Liver (tissue), 9 donors: ENCODE results near the gene PRAMEF1. TPM values are rescaled to one million over a fixed set of nuclear protein-coding genes. Genes with fewer than 3 reads are reported as not detected.

Experiments
- DNase-seq: peaks from one replicate; pipeline ENCODE4 v3.0.0-alpha.2; 2017; ENCODE audit warnings: low spot score
- H3K27ac ChIP-seq, 2 donors: one replicate each; pipeline ENCODE4 v1.7.0; 2013; ENCODE audit warnings: inconsistent platforms in 2 of 2, low read length in 2 of 2, control low read depth in 1 of 2, low read depth in 1 of 2, mild to moderate bottlenecking in 1 of 2
- H3K27me3 ChIP-seq, 4 donors: one replicate each; pipeline versions ENCODE4 v1.6.1 to v1.7.0; 2013; ENCODE audit warnings: low read length in 3 of 4, inconsistent platforms in 1 of 4, mild to moderate bottlenecking in 1 of 4, moderate library complexity in 1 of 4; ENCODE audit not compliant: control insufficient read depth in 4 of 4, insufficient read depth in 4 of 4
- H3K36me3 ChIP-seq, 4 donors: one replicate each; pipeline versions ENCODE4 v1.6.1 to v1.7.0; 2013; ENCODE audit warnings: low read length in 3 of 4, mild to moderate bottlenecking in 3 of 4, low read depth in 1 of 4, moderate library complexity in 1 of 4; ENCODE audit not compliant: control insufficient read depth in 4 of 4, insufficient read depth in 3 of 4
- H3K4me1 ChIP-seq, 4 donors: one replicate each; pipeline versions ENCODE4 v1.6.1 to v1.7.0; 2013; ENCODE audit warnings: low read length in 3 of 4, mild to moderate bottlenecking in 3 of 4, moderate library complexity in 1 of 4; ENCODE audit not compliant: control insufficient read depth in 4 of 4, insufficient read depth in 4 of 4
- H3K4me3 ChIP-seq, 3 donors: one replicate each; pipeline versions ENCODE4 v1.6.1 to v1.7.0; 2013; ENCODE audit warnings: low read length in 3 of 3, control low read depth in 1 of 3, low read depth in 1 of 3, mild to moderate bottlenecking in 1 of 3
- H3K9ac ChIP-seq, 2 donors: one replicate each; pipeline ENCODE4 v1.7.0; 2013; ENCODE audit warnings: low read length in 2 of 2, mild to moderate bottlenecking in 2 of 2, moderate library complexity in 2 of 2, control low read depth in 1 of 2, low read depth in 1 of 2
- H3K9me3 ChIP-seq, 4 donors: one replicate each; pipeline versions ENCODE4 v1.6.1 to v1.7.0; 2013; ENCODE audit warnings: low read length in 3 of 4; ENCODE audit not compliant: control insufficient read depth in 4 of 4
- ATF3 ChIP-seq: IDR thresholded peaks from 2 replicates; pipeline ENCODE4 v1.6.1; 2016; ENCODE audit warnings: antibody characterized with exemption
- CTCF ChIP-seq: fragments of 150-350 bp; IDR thresholded peaks from 2 replicates; pipeline ENCODE4 v1.5.1; 2017; ENCODE audit warnings: improper control_type of control experiment, low read depth, low read length; ENCODE audit not compliant: missing input control
- EGR1 ChIP-seq, 2 donors: IDR thresholded peaks; 2 replicates each; pipeline ENCODE4 v1.6.1; 2016 to 2018; ENCODE audit warnings: antibody characterized with exemption in 2 of 2, low read depth in 2 of 2
- FOXA1 ChIP-seq: IDR thresholded peaks from 2 replicates; pipeline ENCODE4 v1.6.1; 2016; ENCODE audit warnings: antibody characterized with exemption
- FOXA2 ChIP-seq: IDR thresholded peaks from 2 replicates; pipeline ENCODE4 v1.6.1; 2016; ENCODE audit warnings: antibody characterized with exemption
- HNF4A ChIP-seq, 2 donors: conservative IDR thresholded peaks; 2 replicates each; pipeline ENCODE4 v1.6.1; 2016; ENCODE audit warnings: antibody characterized with exemption in 2 of 2, mild to moderate bottlenecking in 2 of 2
- HNF4G ChIP-seq: IDR thresholded peaks from 2 replicates; pipeline ENCODE4 v1.6.1; 2016; ENCODE audit warnings: antibody characterized with exemption
- JUND ChIP-seq, 2 donors: IDR thresholded peaks; 2 replicates each; pipeline ENCODE4 v1.6.1; 2016; ENCODE audit warnings: antibody characterized with exemption in 2 of 2
- MAX ChIP-seq: IDR thresholded peaks from 2 replicates; pipeline ENCODE4 v1.6.1; 2016; ENCODE audit warnings: antibody characterized with exemption
- NR2F2 ChIP-seq: IDR thresholded peaks from 2 replicates; pipeline ENCODE4 v1.6.1; 2016; ENCODE audit warnings: antibody characterized with exemption
- RAD21 ChIP-seq, 2 donors: IDR thresholded peaks; 2 replicates each; pipeline ENCODE4 v1.6.1; 2016; ENCODE audit warnings: antibody characterized with exemption in 2 of 2, mild to moderate bottlenecking in 2 of 2
- REST ChIP-seq: IDR thresholded peaks from 2 replicates; pipeline ENCODE4 v1.6.1; 2016; ENCODE audit warnings: antibody characterized with exemption, mild to moderate bottlenecking
- RXRA ChIP-seq, 2 donors: IDR thresholded peaks; 2 replicates each; pipeline ENCODE4 v1.6.1; 2017 to 2018; ENCODE audit warnings: antibody characterized with exemption in 2 of 2, mild to moderate bottlenecking in 1 of 2
- SP1 ChIP-seq: IDR thresholded peaks from 2 replicates; pipeline ENCODE4 v1.6.1; 2018; ENCODE audit warnings: antibody characterized with exemption, mild to moderate bottlenecking
- TAF1 ChIP-seq: conservative IDR thresholded peaks from 2 replicates; pipeline ENCODE4 v1.6.1; 2016; ENCODE audit warnings: antibody characterized with exemption, mild to moderate bottlenecking
- YY1 ChIP-seq: IDR thresholded peaks from 2 replicates; pipeline ENCODE4 v1.6.1; 2016; ENCODE audit warnings: antibody characterized with exemption, mild to moderate bottlenecking
- ZBTB33 ChIP-seq: IDR thresholded peaks from 2 replicates; pipeline ENCODE4 v1.6.1; 2016; ENCODE audit warnings: antibody characterized with exemption
- WGBS: extraction: QIAGEN DNeasy Blood & Tissue Kit; methylation state at CpG from one replicate; pipeline ENCODE4 v1.1.7; 2013; 5-methylcytosine and 5-hydroxymethylcytosine counted together
- polyA plus RNA-seq, 2 donors: library from polyadenylated mRNA; stranded (reverse) in 1 of 2; unstranded in 1 of 2; fragments of 200-250 nt in 1 of 2; fragments of >200 nt in 1 of 2; fragmentation: Nextera tagmentation in 1 of 2; extraction: Ambion mirVana in 1 of 2; gene quantifications; one replicate each; pipeline versions ENCODE4 v1.2.1 to v1.2.3, GENCODE V29; 2013 to 2015
- total RNA-seq, 2 donors: library from RNA; depleted of rRNA; stranded (reverse); fragments of >200 nt; gene quantifications; one replicate each; pipeline ENCODE4 v1.2.3, GENCODE V29; 2014
- donor health status: healthy.
- donor health status: healthy.
- donor health status: healthy.
- donor health status: healthy.
- donor health status: healthy.

PRAMEF1 gene
- total and polyA plus RNA-seq, 4 donors = not detected

- Histone ChIP-seq H3K4me3 (no peak overlapping the region), H3K27me3 (peaks cover 0 to 6% (median 2%) of the 10 kb centered on the region in 4 donors), H3K4me1 (no peaks in the 10 kb centered on the region), H3K9ac (no peak overlapping the region), H3K36me3 (no peaks in the 10 kb centered on the region), H3K9me3 (no peaks in the 10 kb centered on the region), H3K27ac (no peak overlapping the region)
- WGBS = 54% methylated on average over 2 of the region's 2 CpGs
- DNase-seq = no peak
- no peak for TF ChIP-seq EGR1 (IDR thresholded peaks at IDR 0.05; ENCODE audit: low read depth in 2 of 2)
- no peak for TF ChIP-seq RAD21 (IDR thresholded peaks at IDR 0.05)
- TF ChIP-seq YY1 = no peak
- no peak for TF ChIP-seq HNF4G
- TF ChIP-seq MAX = no peak
- no peak for TF ChIP-seq FOXA1
- TF ChIP-seq CTCF = no peak
- TF ChIP-seq FOXA2 = no peak
- no peak for TF ChIP-seq HNF4A (conservative IDR thresholded peaks at IDR 0.05)
- TF ChIP-seq NR2F2 = no peak
- no peak for TF ChIP-seq SP1
- no peak for TF ChIP-seq TAF1
- TF ChIP-seq RXRA (IDR thresholded peaks at IDR 0.05) = no peak
- TF ChIP-seq JUND (IDR thresholded peaks at IDR 0.05) = no peak
- no peak for TF ChIP-seq ZBTB33
- no peak for TF ChIP-seq REST
These were observed 34.9 kb upstream of the PRAMEF1 start for GRCh38 chr1:12756273-12756672.

GRCh38 chr1:12756768-12757413 is 34.3 kb upstream of the PRAMEF1 start:
- no peak for DNase-seq
- H3K36me3 ChIP-seq = no peaks in the 10 kb centered on the region
- H3K27me3 ChIP-seq = peaks cover 0 to 6% (median 2%) of the 10 kb centered on the region in 4 donors
- no peak overlapping the region for H3K4me3 ChIP-seq
- WGBS = 75% methylated on average over 6 of the region's 6 CpGs
- H3K9me3 ChIP-seq = no peaks in the 10 kb centered on the region
- H3K27ac ChIP-seq = no peak overlapping the region
- H3K9ac ChIP-seq = no peak overlapping the region
- H3K4me1 ChIP-seq = no peaks in the 10 kb centered on the region
- TF ChIP-seq JUND (IDR thresholded peaks at IDR 0.05) = no peak
- TF ChIP-seq SP1 = no peak
- TF ChIP-seq YY1 = no peak
- TF ChIP-seq ZBTB33 = no peak
- TF ChIP-seq NR2F2 = no peak
- TF ChIP-seq HNF4G = no peak
- no peak for TF ChIP-seq MAX
- no peak for TF ChIP-seq HNF4A (conservative IDR thresholded peaks at IDR 0.05)
- no peak for TF ChIP-seq RXRA (IDR thresholded peaks at IDR 0.05)
- no peak for TF ChIP-seq REST
- TF ChIP-seq ATF3 = no peak
- TF ChIP-seq FOXA1 = no peak
